ENCODE data around the gene R3HCC1L.

The R3HCC1L gene

GRCh38 chr10:98260350-98260749 lies 125.9 kb downstream of the R3HCC1L start:
- DNase-seq (ENCODE audit: low read depth in 2 of 2): no peak

GRCh38 chr10:98260752-98261151 lies 126.3 kb downstream of the R3HCC1L start:
- DNase-seq (ENCODE audit: low read depth in 2 of 2): no peak

GRCh38 chr10:98261436-98262277 lies 127.2 kb downstream of the R3HCC1L start:
- no peak for DNase-seq (ENCODE audit: low read depth in 2 of 2)

- no peak for DNase-seq (ENCODE audit: low read depth in 2 of 2)
Observed at GRCh38 chr10:98262571-98262970, 128.1 kb downstream of the R3HCC1L start.

GRCh38 chr10:98263088-98263487 lies 128.6 kb downstream of the R3HCC1L start:
- no peak for DNase-seq (ENCODE audit: low read depth in 2 of 2)

GRCh38 chr10:98264378-98265065 lies 130.1 kb downstream of the R3HCC1L start:
- no peak for DNase-seq (ENCODE audit: low read depth in 2 of 2)

GRCh38 chr10:98265403-98266378 lies 131.2 kb downstream of the R3HCC1L start:
- DNase-seq (ENCODE audit: low read depth in 2 of 2): no peak

- DNase-seq (ENCODE audit: low read depth in 2 of 2): no peak
Observed at GRCh38 chr10:98266647-98267046, 132.2 kb downstream of the R3HCC1L start.

GRCh38 chr10:98267069-98267893 lies 132.8 kb downstream of the R3HCC1L start:
- DNase-seq (ENCODE audit: low read depth in 2 of 2): no peak

- DNase-seq (ENCODE audit: low read depth in 2 of 2): no peak
Observed at GRCh38 chr10:98267894-98268693, 133.6 kb downstream of the R3HCC1L start, which contains the start of gene LOXL4. Gene LOXL4, minus strand, starts transcription at chr10:98268194. Its CDS starts 5,175 bp downstream, at chr10:98263019.

GRCh38 chr10:98268694-98269431 lies 134.4 kb downstream of the R3HCC1L start:
- no peak for DNase-seq (ENCODE audit: low read depth in 2 of 2)

GRCh38 chr10:98269435-98269912 lies 135.0 kb downstream of the R3HCC1L start:
- DNase-seq (ENCODE audit: low read depth in 2 of 2): no peak

GRCh38 chr10:98270073-98270740 lies 135.8 kb downstream of the R3HCC1L start:
- DNase-seq (ENCODE audit: low read depth in 2 of 2): no peak

- no peak for DNase-seq (ENCODE audit: low read depth in 2 of 2)
Observed at GRCh38 chr10:98270786-98271185, 136.3 kb downstream of the R3HCC1L start.

GRCh38 chr10:98272245-98272644 lies 137.8 kb downstream of the R3HCC1L start:
- DNase-seq (ENCODE audit: low read depth in 2 of 2): no peak

GRCh38 chr10:98272656-98273055 lies 138.2 kb downstream of the R3HCC1L start:
- DNase-seq (ENCODE audit: low read depth in 2 of 2): no peak

- no peak for DNase-seq (ENCODE audit: low read depth in 2 of 2)
Observed at GRCh38 chr10:98273057-98273850, 138.8 kb downstream of the R3HCC1L start.

- no peak for DNase-seq (ENCODE audit: low read depth in 2 of 2)
Observed at GRCh38 chr10:98274562-98274961, 140.1 kb downstream of the R3HCC1L start.

All from stimulated activated CD4-positive, alpha-beta T cell treated with anti-CD3 and anti-CD28 coated beads, Interleukin-1b, Interleukin-23, amount 100 ng/mL, for 1 hour (primary cell).